GM19023 (cell line): ENCODE results near the gene F9.

Source experiments
- ATAC-seq: cut with Tn5 transposase; IDR thresholded peaks from one replicate; pipeline ENCODE4 v1.9.1; 2021; ENCODE audit warnings: mild to moderate bottlenecking, moderate library complexity; ENCODE audit not compliant: unreplicated experiment

F9 gene

GRCh38 chrX:139596068-139596467 lies 65.5 kb downstream of the F9 start:
- no peak for ATAC-seq

- no peak for ATAC-seq
These were observed 69.6 kb downstream of the F9 start for GRCh38 chrX:139600105-139600504.
